Astrocyte of the cerebellum (primary cell): Measurements from ENCODE around the gene CD300LB.

ENCODE experiments used
- DNase-seq: peaks from one replicate; pipeline ENCODE4 v3.0.0-alpha.2; 2011; ENCODE audit warnings: low read depth
- H3K4me3 ChIP-seq: 2 replicates; pipeline ENCODE4 v1.5.1; 2011; ENCODE audit warnings: mild to moderate bottlenecking, low read depth, low read length, moderate library complexity
- CTCF ChIP-seq: IDR thresholded peaks from 2 replicates; pipeline ENCODE4 v1.5.1; 2012; ENCODE audit warnings: low read length, low read depth, moderate library complexity, mild to moderate bottlenecking; ENCODE audit errors: missing control alignments
- in situ Hi-C: cut with HindIII; loops from 2 replicates; pipeline ENCODE4 v1.10.0; 2017; ENCODE audit warnings: low sequenced_read_pairs

CD300LB gene

GRCh38 chr17:74549343-74549742 lies 18.1 kb upstream of the CD300LB start:
- DNase-seq, result no peak
- in situ Hi-C loops, result no loop called here
- H3K4me3 ChIP-seq, result no peak overlapping the region
- TF ChIP-seq CTCF, result no peak

- DNase-seq, result no peak
- in situ Hi-C loops, result no loop called here
- no peak for TF ChIP-seq CTCF
Observed at GRCh38 chr17:74547736-74548135, 16.5 kb upstream of the CD300LB start.

GRCh38 chr17:74547264-74547663 lies 16.0 kb upstream of the CD300LB start:
- no peak overlapping the region for H3K4me3 ChIP-seq
- in situ Hi-C loops, result no loop called here
- no peak for DNase-seq
- TF ChIP-seq CTCF, result no peak

More at GRCh38 chr17:74547736-74548135, 16.5 kb upstream of the CD300LB start:
- no peak overlapping the region for H3K4me3 ChIP-seq

GRCh38 chr17:74546586-74546985 lies 15.3 kb upstream of the CD300LB start:
- no peak for TF ChIP-seq CTCF
- no peak overlapping the region for H3K4me3 ChIP-seq
- in situ Hi-C loops, result no loop called here
- DNase-seq, result no peak

- TF ChIP-seq CTCF, result no peak
- no peak for DNase-seq
- no peak within 1 kb of the TSS for H3K4me3 ChIP-seq
- in situ Hi-C loops, result no loop called here
Observed at GRCh38 chr17:74545843-74546230, 14.6 kb upstream of the CD300LB start, which contains the start of gene CD300C. CD300C (minus strand) TSS chr17:74546115; CDS start chr17:74545782, 333 bp downstream.

- no peak for TF ChIP-seq CTCF
Observed at GRCh38 chr17:74544991-74545842, 13.9 kb upstream of the CD300LB start.

More at GRCh38 chr17:74544991-74545842, 13.9 kb upstream of the CD300LB start:
- no peak overlapping the region for H3K4me3 ChIP-seq
- DNase-seq, result no peak
- in situ Hi-C loops, result no loop called here
